ENCODE data around the gene CNNM4.

The CNNM4 gene

GRCh38 chr2:96832408-96832753, 71.7 kb downstream of the CNNM4 start:
- DNase-seq (ENCODE audit: low read depth): no peak

- DNase-seq (ENCODE audit: low read depth): no peak
Measured at GRCh38 chr2:96832754-96833507, 72.2 kb downstream of the CNNM4 start.

DNA sequence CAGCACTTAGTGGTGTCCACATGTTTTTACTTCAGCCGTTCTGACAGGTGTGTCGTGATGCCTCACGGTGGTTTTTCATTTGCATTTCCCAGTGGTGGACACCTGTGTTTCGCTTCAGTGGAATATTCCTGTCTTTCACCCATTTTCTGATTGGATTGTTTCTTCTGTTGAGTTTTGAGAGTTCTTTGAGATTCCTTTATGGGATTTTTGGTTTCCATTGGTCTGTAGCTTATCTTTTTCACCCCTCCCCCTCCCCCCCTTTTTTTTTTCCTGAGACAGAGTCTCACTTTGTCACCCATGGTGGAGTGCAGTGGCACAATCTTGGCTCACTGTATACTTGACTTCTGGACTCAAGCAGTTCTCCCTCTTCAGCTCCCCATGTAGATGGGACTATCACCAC, 75.1 kb downstream of the CNNM4 start:
- DNase-seq (ENCODE audit: low read depth): no peak

DNA sequence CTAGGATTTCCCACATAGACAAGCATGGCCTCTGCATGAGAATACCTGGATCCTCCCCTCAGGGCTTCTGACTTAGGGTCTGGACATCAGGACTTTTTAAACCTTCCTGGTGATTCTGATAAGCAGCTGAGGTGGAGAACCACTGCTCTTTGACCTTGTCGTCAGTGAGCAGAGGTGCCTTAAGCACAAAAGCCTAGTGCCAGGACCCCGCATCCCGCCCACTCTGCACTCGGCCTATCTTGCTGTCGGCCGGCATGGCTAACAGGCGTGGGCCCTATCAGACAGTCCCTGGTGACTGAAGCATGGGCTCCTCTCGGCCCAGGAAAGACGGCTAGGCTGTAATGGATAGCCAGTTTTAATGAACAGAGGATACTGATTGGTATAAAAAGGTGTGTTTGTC, 76.9 kb downstream of the CNNM4 start:
- no peak for DNase-seq (ENCODE audit: low read depth)

DNA sequence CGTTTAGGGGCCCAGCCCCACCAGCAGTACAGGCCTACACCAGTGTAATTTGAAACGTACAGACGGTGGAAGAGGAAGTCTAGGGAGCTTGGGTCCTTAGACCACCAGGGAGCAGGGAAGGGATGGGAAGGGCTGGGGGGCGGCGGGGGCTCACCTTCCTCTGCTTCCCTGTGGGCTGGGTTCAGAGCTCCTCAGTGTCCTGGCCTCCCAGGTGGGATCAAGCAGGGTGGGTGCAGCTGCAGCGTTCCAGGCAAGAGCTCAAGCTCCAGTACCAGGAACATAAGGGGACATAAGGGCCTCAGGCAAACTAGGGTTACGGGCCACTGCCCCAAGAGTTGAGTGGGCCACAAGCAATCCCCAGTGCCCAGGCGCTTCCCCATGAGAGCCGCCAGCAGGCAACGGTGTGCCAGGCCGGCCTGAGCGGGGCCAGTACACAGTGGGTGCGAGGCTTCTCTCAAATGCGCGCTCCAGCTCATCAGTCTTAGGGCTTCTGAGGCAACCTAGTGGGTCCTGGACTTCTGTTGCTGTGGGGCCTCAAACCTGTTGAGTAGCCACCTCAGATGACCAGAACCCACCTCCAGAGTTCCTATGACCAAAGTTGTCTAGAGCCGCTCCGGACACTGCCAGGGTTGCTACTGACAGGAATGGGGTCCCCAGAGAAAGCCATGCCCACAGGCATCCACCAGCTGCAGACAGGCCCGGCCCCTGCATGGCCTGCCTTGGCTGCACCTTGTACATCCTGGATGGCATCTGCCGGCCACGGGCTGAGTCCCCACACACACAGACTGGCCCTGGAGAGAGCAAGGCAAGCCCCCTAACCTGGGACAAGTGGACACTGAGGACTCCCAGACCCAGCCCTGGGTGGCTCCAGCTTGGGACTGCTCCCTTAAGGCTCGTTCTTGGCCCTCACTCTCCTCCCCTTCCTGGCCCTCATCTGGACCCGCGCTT, 77.9 kb downstream of the CNNM4 start:
- DNase-seq (ENCODE audit: low read depth): no peak

DNA sequence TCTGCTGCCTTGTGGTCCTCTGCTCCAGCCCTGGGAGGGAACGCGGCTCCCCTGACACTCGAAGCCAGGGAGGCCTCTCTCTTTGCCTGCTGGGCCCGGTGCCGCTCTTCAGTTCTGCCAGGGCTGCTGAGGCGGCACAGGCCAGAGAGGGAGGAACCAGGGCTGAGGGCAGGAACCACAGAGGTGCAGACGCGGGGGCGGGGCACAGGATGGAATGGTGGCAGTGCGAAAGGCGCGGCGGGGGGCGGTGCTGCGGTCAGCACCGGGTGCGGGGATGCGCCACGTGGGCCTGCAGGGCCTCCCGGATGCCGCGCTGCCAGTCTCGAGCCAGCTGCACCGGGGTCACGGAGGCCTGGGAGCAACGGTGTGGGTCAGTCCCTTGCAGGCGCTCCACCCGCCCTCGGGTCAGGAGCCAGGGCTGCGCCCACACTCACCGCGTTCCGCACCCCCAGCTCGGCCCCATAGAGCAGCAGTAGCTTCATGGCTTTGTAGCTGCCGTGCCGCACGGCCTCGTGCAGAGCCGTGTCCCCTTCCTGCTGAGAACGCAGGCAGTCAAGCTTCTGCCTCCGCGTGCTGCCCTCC, 78.7 kb downstream of the CNNM4 start:
- peak; percentile 73 for DNase-seq (ENCODE audit: low read depth)

GRCh38 chr2:96839875-96840850, 79.5 kb downstream of the CNNM4 start:
- no peak for DNase-seq (ENCODE audit: low read depth)

DNA sequence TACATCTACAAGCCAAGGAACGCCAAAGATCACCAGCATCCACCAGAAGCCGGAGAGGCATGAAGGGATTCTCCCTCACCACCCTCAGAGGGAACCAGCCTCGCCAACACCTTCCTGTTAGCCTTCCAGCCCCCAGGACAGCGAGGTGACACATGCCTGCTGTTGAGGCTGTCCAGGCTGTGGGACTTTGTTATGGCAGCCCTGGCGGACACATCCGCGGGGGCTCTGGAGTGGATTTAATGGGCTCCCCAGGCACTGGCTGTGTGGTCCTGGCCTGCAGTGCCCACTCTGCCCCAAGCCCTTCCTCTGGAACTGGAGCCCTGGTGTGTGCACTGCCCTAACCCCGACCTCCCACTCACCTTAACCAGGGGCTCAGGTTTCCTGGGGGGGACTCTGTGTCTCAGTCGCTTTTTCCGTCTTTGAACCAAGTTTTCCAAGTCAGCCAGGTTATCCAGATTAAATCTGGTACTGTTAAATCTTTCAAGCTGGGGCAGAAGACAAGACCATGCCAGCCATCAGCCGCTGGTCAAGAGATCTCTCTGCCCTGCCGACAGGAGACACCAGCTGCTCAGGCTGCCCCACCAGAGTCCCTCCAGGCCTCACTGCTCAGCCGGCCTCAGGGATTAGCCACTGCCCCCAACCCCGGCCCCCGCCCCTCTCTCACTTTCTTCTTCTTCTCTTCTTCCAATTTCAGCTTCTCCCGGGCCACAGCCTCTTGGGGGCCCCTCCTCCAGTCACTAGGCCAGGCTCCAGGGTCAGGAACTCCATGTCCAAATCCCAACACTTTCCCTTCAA, 81.2 kb downstream of the CNNM4 start:
- DNase-seq (ENCODE audit: low read depth): no peak

DNA sequence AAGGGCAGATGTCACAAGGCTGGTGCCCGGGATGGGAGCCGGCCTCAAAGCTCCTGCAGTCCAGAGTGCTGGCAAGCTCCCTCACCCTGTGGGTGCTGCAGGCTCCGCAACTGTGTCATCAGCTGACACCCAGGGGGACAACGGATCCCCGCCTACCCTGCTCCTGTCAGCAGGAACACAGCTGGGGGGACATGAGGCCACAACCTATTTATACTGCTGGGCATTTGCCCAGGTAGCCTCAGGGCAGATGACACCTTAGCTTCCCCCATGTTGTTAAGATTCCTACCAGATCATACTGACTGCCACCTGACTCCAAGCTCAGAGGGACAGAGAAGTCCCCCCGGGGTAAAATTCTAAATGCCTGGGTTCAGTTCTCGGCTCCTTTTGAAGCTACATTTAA, 81.9 kb downstream of the CNNM4 start:
- DNase-seq (ENCODE audit: low read depth): no peak

DNA sequence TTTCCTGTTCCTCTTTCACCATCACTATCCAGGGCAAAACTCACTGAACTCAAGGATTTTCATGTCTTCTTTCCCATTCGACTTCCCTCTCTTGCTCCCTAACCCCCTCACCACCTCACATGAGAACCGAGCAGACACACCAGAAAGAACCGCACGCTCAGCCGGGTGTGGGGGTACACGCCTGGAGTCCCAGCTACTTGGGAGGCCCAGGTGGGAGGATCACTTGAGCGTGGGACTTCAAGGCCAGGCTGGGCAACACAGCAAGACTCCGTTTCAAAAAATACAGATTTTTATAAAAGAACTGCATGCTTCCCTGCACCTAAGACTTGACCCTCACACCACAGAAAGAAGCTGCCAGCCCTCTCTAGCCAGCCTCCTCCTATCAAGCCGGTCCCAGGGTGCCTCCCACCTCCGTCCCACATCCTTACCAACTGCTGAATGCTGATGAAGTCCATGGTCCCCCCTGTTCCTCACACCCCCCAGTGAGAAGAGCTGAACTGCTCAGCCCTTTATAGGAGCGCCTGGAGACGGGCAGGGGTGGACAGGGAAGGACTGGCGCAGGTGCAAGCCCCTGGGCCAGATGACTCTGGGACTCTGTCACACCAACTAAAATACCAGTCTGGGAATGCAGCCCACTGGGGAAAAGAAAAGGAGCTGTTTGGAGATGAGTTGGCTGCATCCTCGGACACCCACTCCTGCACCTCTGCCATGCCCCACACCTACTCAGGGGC, 83.0 kb downstream of the CNNM4 start, which contains the start of gene ANKRD23:
TSS of gene ANKRD23 (minus strand) at position 484 of the 731 bp plus-strand sequence. CDS start at position 455, 29 bp downstream.
- DNase-seq (ENCODE audit: low read depth): no peak

DNA sequence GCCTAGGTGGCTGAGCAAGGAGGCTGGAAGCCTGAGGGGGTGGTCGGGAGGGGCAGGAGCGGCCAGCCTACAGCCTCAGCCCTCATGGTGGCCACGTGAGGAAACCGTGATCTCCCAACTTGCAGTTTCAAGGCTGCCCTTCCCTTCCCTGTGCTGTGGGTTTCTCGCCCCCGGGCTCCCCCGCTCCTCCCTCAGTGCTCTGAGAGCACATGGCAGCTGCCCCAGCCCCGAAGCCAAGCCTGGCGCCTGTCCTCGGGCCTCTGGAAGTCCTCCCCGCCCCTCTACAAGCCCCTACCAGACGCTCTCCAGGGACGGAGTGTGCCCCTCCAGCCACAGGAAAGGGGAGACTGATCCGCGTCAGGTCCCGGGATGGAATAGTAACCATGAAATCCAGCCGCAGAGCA, 83.7 kb downstream of the CNNM4 start:
- DNase-seq (ENCODE audit: low read depth): no peak

GRCh38 chr2:96846825-96847224, 86.1 kb downstream of the CNNM4 start:
- no peak for DNase-seq (ENCODE audit: low read depth)

- no peak for DNase-seq (ENCODE audit: low read depth)
Measured at GRCh38 chr2:96847586-96847985, 86.9 kb downstream of the CNNM4 start.

- no peak for DNase-seq (ENCODE audit: low read depth)
Measured at GRCh38 chr2:96848264-96848663, 87.6 kb downstream of the CNNM4 start.

DNA sequence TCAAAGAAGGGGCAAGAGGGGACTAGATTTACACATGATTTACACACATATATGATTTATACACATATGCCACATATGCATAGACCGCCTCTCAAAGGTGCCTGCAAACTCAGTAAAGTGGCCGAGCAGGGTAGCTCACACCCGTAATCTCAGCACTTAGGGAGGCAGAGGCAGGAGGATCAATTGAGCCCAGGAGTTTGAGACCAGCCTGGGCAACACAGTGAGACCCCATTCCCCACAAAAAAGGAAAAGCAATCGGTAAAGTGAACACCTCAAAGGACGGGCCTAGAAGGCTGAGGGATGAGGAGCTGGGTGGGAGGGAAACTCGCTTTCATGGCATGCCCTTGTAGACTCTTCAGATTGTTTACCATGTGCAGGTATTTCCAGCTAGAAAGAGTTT, 92.0 kb downstream of the CNNM4 start:
- no peak for DNase-seq (ENCODE audit: low read depth)

- DNase-seq (ENCODE audit: low read depth): no peak
Measured at GRCh38 chr2:96853321-96853720, 92.6 kb downstream of the CNNM4 start.

- DNase-seq (ENCODE audit: low read depth): no peak
Measured at GRCh38 chr2:96856776-96857666, 96.3 kb downstream of the CNNM4 start.

- peak; percentile 97 for DNase-seq (ENCODE audit: low read depth)
Measured at GRCh38 chr2:96857667-96858372, 97.1 kb downstream of the CNNM4 start, which contains the start of gene ANKRD39. Gene ANKRD39, minus strand, starts transcription at chr2:96858016. Its CDS starts 29 bp downstream, at chr2:96857987.
